Mesodermal cell (in vitro differentiated cells): Measurements from ENCODE around the gene DAGLA.

Experiments
- H3K27ac ChIP-seq: 2 replicates; pipeline ENCODE4 v1.7.0; 2013; ENCODE audit warnings: mild to moderate bottlenecking, low read depth, low read length, moderate library complexity; ENCODE audit not compliant: severe bottlenecking
- H3K36me3 ChIP-seq: 2 replicates; pipeline ENCODE4 v1.7.1; 2013; ENCODE audit warnings: mild to moderate bottlenecking, low read length, moderate library complexity; ENCODE audit not compliant: control insufficient read depth, insufficient read depth
- H3K4me1 ChIP-seq: one replicate; pipeline ENCODE4 v1.7.1; 2013; ENCODE audit warnings: mild to moderate bottlenecking, low read length; ENCODE audit not compliant: insufficient read depth, control insufficient read depth, poor library complexity, severe bottlenecking
- H3K4me3 ChIP-seq: 2 replicates; pipeline ENCODE4 v1.7.0; 2013; ENCODE audit warnings: low read length, control low read depth, mild to moderate bottlenecking; ENCODE audit not compliant: insufficient read depth, poor library complexity, severe bottlenecking; ENCODE audit errors: extremely low read depth
- H3K9me3 ChIP-seq: 2 replicates; pipeline ENCODE4 v1.7.1; 2013; ENCODE audit warnings: mild to moderate bottlenecking, low read length, moderate library complexity; ENCODE audit not compliant: control insufficient read depth
- WGBS, 2 experiments: methylation state at CpG; one replicate each; pipeline ENCODE4 v1.1.5; 2013; ENCODE audit warnings: missing lambda C conversion rate in 2 of 2; ENCODE audit not compliant: insufficient coverage in 2 of 2; 5-methylcytosine and 5-hydroxymethylcytosine counted together

DAGLA gene

DNA sequence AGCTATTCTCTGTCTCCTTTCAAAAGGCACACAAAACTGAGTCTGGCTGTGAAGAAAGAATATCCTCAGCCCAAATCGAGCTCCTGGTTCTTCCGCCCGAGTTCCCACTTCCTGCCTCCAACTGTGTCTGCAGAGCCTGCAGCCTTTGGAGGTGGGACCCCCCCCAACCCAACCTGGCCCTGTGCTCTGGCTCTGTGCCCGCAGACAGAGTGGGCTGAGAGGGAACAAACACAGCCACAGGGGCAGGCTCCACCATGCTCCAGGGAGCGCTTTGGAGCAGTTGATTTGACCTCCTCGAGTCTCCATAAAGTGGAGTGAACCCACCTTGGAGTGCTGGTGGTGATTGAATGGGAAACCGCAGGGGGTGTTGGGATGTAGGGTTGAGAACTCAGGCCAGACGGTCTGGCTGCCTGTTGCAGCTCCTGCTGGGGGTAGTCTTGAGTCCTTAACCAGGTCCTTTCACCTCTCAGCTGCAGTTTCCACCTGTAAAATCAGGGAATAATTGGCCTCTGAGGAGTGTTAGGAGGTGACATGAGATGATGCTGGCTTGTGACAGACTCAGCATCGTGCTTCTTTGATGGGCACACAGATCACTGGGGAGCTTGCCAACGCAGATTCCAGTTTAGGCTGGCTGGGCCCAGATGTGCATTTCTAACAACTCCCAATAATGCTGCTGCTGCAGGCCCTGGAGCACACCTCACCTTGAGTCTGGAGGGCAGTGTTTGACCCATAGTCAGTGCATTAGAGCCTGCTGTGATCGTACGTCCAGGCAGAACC, 11.4 kb downstream of the DAGLA start:
- H3K9me3 ChIP-seq, result no peaks in the 10 kb centered on the region
- H3K4me3 ChIP-seq, result no peak overlapping the region
- peaks cover 22% of the 10 kb centered on the region for H3K4me1 ChIP-seq
- 74 to 75% methylated on average over 6 to 12 of the region's 12 CpGs for WGBS, 2 experiments
- H3K36me3 ChIP-seq, result no peaks in the 10 kb centered on the region
- H3K27ac ChIP-seq, result no peak overlapping the region

DNA sequence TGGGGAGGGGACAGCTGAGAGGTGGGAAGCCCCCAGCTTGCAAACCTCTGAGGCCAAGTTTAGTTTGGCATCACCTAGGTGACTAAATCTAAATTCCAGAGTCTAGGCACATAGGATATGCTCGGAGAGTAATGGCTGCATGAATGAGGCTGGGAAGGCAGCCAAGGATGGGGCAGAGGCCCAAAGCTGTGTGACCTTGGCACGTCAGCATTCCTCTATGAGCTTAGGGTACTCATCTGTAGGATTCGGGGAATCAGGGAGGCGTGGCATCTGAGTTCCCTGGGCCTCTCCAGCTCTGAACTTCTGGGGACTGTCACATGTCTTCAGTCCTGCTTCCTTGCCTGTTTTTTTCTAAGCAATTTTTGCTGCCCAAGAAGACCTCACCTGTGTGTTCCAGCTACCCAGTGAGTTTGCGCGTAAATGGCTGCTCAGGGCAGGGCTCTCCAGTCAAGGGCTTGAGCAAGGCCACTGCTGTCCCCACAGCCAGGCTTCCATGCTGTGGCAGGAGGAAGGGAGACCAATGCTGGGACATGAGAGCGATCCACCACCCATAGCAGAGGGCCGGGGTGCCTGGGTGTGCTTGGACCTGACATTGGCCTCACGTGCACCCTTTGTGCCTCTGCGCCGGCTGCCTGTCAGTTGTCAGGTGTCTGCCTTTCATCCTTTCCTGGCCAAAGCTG, 13.9 kb downstream of the DAGLA start:
- H3K27ac ChIP-seq, result no peak overlapping the region

DNA sequence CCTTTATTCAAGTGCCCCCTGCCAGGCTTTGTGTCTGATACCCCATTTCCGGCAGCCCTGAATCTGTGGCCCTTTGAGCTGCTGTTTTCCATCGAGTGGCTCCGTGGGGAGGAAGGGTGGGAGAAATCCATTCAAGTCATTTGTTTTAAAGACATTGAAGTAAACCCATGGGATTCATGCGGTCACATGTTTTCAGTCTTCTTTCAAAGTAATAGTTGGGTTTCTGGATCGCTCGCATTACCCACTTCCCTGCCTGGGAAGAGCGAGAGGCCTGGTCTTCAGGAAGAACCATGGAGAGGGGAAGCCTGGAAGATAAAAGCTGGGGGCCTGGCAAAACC, 14.4 kb downstream of the DAGLA start:
- Histone ChIP-seq H3K4me1 (peaks cover 34% of the 10 kb centered on the region), H3K27ac (no peak overlapping the region), H3K9me3 (no peaks in the 10 kb centered on the region), H3K4me3 (no peak overlapping the region), H3K36me3 (no peaks in the 10 kb centered on the region)
- 63 to 65% methylated on average over 6 to 7 of the region's 7 CpGs for WGBS, 2 experiments

More for the DNA sequence above, 13.9 kb downstream of the DAGLA start:
- H3K4me1 ChIP-seq, result peaks cover 34% of the 10 kb centered on the region
- H3K9me3 ChIP-seq, result no peaks in the 10 kb centered on the region
- no peak overlapping the region for H3K4me3 ChIP-seq
- H3K36me3 ChIP-seq, result no peaks in the 10 kb centered on the region
- WGBS, 2 experiments, result 86 to 87% methylated on average over 11 of the region's 11 CpGs

DNA sequence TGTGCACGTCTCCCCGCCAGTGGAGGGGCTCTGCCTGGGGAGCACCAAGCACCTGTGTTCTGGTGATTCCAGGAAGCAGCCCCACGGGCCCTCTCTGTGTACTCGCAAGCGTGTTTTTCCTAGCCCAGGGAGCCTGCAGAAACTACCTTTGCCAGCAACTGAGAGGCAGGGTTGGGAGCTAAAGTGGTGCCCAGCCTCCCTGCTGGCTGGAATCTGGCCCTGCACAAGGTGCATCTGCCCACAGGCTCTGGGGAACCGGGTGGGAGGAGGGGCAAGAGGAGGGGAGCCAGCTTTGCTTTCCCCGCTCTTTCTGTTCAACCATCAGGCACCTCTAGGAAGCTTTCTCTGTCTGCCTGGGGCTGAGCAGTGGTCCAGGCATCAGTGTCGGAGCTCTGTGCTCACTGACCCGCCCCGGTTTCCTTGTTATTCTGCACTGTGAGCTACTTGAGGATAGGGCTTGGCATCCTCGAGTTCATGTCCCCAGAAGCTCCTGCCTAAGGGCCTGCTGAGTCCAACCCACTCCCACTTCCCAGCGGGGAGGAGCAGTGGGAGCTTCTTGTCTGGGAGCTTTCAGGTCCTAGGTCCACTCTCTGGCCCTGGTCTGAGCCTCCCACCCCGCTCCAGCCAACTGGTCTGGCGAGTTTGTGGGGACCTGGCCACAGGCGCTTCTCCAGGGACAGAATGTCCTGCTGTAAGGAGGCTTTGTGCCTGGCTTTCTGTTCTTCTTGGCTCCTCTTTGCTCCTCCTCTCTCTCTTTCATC, 14.9 kb downstream of the DAGLA start:
- no peaks in the 10 kb centered on the region for H3K9me3 ChIP-seq
- H3K36me3 ChIP-seq, result no peaks in the 10 kb centered on the region
- WGBS, 2 experiments, result 75 to 81% methylated on average over 13 of the region's 15 CpGs
- peak overlapping the region; percentile 41 for H3K27ac ChIP-seq
- peaks cover 31% of the 10 kb centered on the region for H3K4me1 ChIP-seq
- no peak overlapping the region for H3K4me3 ChIP-seq

DNA sequence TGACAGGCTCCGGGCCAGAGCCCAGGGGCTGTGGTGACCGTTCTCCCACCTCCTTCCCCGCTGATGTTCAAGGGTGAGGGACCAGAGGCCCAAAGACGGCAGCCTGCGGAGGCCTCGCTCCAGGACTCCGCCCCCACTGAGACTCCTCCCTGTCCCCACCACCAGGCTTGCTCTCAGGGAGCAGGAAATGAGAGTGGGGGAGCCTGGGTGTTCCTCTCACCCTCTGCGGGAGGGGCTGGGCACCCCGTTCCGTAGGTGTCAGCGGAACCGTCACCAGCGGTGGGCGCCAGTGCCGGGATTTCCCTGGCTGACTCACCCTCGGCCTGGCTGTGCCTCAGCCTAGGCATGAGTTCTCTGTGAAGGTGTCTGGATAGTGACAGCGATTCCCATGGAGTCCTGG, 15.7 kb downstream of the DAGLA start:
- Histone ChIP-seq H3K9me3 (no peaks in the 10 kb centered on the region), H3K36me3 (no peaks in the 10 kb centered on the region), H3K4me3 (no peak overlapping the region), H3K4me1 (peaks cover 31% of the 10 kb centered on the region), H3K27ac (peak overlapping the region; percentile 41)
- WGBS, 2 experiments, result 43 to 51% methylated on average over 9 to 13 of the region's 17 CpGs

DNA sequence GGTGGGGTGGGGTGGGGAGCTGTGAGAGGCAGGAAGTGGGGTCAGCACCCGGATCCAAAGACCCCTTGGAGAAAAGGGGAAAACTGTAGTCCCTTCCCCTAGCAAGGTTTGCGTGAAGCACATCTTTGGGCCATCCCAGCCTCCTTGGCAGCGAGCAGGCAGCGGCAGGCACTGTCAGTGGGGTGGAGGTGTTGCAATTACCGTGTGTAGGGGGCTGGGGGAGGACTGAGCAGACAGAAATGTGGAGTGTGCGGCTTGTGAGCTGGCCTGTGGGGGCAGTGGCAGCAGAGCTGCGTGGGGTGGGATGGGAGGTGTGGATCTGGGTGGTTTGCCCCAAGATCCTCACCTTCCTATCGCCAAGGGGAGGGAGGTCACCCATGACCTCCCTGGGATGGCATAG, 16.4 kb downstream of the DAGLA start:
- Histone ChIP-seq H3K4me1 (peaks cover 31% of the 10 kb centered on the region), H3K36me3 (no peaks in the 10 kb centered on the region), H3K27ac (no peak overlapping the region), H3K4me3 (no peak overlapping the region), H3K9me3 (no peaks in the 10 kb centered on the region)
- WGBS, 2 experiments, result 84 to 92% methylated on average over 3 to 4 of the region's 8 CpGs

DNA sequence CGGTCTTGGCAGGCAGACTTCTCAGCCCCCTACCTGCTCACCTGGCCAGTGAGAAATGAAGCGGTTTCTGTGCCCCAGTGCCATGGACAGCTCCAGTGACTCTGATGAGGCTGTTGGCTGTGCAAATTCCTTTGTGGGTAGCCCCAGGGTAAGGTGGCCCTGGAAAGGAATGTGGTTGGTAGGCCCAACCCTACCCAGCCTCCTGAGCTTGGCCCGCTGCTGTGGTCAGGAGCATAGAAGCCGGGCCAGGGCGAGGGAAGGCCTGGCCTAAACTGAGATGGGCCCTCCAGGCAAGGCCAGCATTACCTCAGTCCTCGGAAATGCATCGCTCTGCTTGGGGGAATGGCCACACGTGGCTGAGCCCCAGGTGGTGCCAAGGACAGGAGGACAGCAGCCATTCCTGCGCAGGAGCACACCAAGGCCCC, 16.9 kb downstream of the DAGLA start:
- Histone ChIP-seq H3K36me3 (no peaks in the 10 kb centered on the region), H3K27ac (no peak overlapping the region), H3K4me3 (no peak overlapping the region), H3K9me3 (no peaks in the 10 kb centered on the region), H3K4me1 (peaks cover 31% of the 10 kb centered on the region)
- 84 to 87% methylated on average over 8 to 9 of the region's 9 CpGs for WGBS, 2 experiments

DNA sequence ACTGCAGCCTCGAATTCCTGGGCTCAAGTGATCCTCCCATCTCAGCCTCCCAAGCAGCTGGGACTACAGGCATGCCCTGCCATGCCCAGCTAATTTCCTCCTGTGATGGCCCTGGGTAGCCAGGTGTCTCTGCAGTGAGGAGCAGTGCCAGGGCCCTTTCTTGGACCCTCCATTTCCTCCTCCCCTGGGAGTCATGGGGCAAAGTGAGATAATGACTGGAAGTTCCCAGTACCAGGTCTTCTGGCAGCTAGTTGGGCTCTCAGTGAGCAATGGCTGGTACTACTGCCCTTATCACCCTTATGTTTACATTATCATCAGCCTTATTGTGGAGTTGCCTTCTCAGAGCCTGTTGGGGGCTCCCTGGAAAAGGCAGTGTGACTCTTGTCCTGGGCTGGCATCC, 17.6 kb downstream of the DAGLA start:
- Histone ChIP-seq H3K36me3 (no peaks in the 10 kb centered on the region), H3K9me3 (no peaks in the 10 kb centered on the region), H3K4me3 (no peak overlapping the region), H3K4me1 (peaks cover 31% of the 10 kb centered on the region), H3K27ac (no peak overlapping the region)
- WGBS, 2 experiments, result 92 to 100% methylated on average over 1 of the region's 1 CpG

DNA sequence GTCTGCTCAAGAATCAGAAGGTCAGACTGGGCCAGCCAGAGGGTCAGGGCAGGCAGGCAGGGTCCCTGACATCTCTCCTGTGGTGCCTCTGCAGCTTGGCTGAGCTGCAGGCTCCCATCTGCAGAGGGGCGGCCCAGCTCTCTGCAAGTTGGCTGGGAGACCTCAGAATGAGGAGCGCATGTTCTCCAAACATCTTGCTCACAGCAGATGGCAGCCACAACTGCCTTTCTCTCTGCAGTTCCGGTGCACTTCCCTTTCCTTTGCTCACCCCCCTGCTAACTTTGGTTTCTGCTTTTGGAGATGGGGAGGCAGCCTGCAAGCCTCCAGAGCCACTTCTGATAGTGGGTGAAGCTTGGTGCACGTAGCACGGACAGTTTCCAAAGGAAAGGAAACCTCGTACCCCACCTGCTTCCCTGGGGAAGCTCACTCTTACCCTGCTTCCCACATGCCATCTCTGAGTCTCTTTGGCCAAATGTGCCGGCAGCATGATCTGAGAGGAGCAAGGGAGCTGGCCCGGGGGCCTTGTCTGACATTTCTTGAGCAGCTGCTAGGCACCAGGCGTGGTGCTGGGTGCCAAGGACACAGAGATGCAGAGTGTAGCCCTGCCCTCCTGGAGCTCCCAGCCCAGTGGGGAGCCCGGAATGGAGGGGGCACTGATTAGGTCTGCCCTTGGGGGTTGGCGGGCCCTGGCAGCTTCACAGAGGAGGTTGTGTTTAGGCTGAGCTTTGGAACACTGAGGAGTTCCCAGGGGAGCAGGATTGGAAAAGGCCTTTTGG, 18.2 kb downstream of the DAGLA start:
- 97 to 99% methylated on average over 10 of the region's 11 CpGs for WGBS, 2 experiments
- Histone ChIP-seq H3K36me3 (no peaks in the 10 kb centered on the region), H3K9me3 (no peaks in the 10 kb centered on the region), H3K4me1 (peaks cover 31% of the 10 kb centered on the region), H3K27ac (no peak overlapping the region), H3K4me3 (no peak overlapping the region)

DNA sequence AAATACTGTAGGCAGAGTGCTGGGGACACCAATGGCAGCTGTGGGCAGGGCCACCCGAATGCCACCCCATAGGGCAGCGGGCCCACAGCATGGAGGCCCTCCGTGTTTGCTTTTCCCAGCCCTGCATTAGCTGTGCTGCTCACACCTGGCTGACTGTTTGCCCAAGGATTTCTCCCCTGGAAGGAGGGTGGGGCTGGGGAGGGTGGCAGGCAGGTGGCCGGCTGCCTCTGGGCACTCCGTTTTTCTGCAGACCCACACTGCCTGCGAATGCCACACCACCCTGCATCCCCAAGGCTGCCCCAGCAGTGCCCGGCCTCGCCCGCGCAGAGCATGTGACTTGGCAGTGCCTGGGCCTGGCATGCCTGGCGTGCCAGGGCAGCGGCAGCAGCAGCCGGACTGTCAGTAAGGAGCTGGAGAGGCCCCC, 19.6 kb downstream of the DAGLA start:
- WGBS, 2 experiments, result 98% methylated on average over 12 to 13 of the region's 13 CpGs
- Histone ChIP-seq H3K36me3 (no peaks in the 10 kb centered on the region), H3K27ac (no peak overlapping the region), H3K4me1 (peaks cover 29% of the 10 kb centered on the region), H3K9me3 (no peaks in the 10 kb centered on the region), H3K4me3 (no peak overlapping the region)
